ENCODE results near the gene TMEM203. TPM values are rescaled to one million over a fixed set of nuclear protein-coding genes. Genes with fewer than 3 reads are reported as not detected.

The TMEM203 gene
- total and polyA plus RNA-seq, 2 of the 13 experiments (the other 11 are each of a cell fraction or from before 2014, with no cell fraction given): 23.4 to 36.7 TPM

DNA sequence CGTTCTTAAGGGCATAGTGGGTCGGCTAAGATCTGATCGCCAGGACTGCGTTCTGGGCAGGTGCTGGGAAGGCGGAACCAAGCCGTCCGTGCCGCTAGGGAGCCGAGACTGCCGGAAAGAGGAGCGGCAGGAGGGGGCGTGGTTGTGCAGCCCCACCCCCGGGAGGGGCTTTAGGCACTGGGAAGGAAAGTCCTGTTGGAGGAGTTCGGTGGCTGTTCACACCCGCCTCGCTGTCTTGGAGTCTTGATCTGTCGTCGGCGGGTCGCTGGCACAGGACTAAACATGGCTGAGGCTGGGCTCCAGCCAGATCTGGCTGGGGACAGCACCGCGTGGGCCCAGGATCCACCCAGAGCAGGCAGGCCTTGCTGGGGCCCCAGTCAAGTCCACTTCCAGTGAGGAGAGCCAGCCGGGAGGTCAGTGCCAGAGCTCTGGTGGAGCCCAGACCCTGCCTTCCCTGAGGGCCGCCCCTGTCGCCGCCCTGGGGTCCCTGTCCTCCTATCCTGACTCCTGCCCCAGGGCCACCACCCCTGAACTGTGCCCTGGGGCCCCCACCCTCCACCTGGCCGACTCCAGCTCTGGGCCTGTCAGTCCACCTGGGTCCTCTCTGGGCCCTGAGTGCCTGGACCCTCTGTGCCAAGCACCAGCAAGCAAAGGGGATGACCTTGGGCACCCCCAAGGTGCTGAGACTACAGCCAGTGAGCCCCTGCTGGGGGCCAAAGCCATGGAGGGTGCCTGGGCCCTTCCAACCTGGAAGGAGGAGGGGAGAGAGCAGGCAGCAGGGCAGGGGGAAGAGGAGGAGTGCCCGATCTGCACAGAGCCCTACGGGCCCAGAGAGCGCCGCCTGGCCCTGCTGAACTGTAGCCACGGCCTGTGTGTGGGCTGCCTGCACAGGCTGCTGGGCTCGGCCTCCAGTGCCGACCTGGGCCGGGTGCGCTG lies 12.1 kb upstream of the TMEM203 start (continued):
- TF ChIP-seq RFX1 (IDR thresholded peaks at IDR 0.05) (no peak), ZNF737 (CRISPR knock-in tag; IDR thresholded peaks at IDR 0.05; ENCODE audit: borderline replicate concordance) (no peak), ZNF446 (CRISPR knock-in tag; IDR thresholded peaks at IDR 0.05) (0 out of 2 replicates have a peak, but pooled peaks have one; percentile 21), DNMT1 (CRISPR knock-in tag; IDR thresholded peaks at IDR 0.05) (no peak), TBL1XR1 (IDR thresholded peaks at IDR 0.05; ENCODE audit: borderline replicate concordance, low read length, partially characterized antibody) (no peak), JUN (CRISPR knock-in tag; IDR thresholded peaks at IDR 0.05) (no peak), NR2C2 (CRISPR knock-in tag; IDR thresholded peaks at IDR 0.05; ENCODE audit: borderline replicate concordance) (no peak), YEATS2 (CRISPR knock-in tag; IDR thresholded peaks at IDR 0.05; ENCODE audit: borderline replicate concordance) (peak; percentile 4; the same call in 1 of the 2 replicates), ZFAT (CRISPR knock-in tag; conservative IDR thresholded peaks at IDR 0.05) (no peak), SMARCE1 (IDR thresholded peaks at IDR 0.05; ENCODE audit: borderline replicate concordance) (no peak), HNRNPK (IDR thresholded peaks at IDR 0.05; ENCODE audit: low read depth, low read length, poor library complexity, severe bottlenecking) (no peak), KLF13 (CRISPR knock-in tag; IDR thresholded peaks at IDR 0.05) (peak; percentile 34; the same call in 1 of the 2 replicates), GLI4 (CRISPR knock-in tag; IDR thresholded peaks at IDR 0.05; ENCODE audit: borderline replicate concordance) (peak; percentile 69; the same call in 1 of the 2 replicates), ZNF615 (CRISPR knock-in tag; IDR thresholded peaks at IDR 0.05; ENCODE audit: borderline replicate concordance) (no peak), HOXA9 (CRISPR knock-in tag; IDR thresholded peaks at IDR 0.05; ENCODE audit: borderline replicate concordance) (no peak), ZNF30 (CRISPR knock-in tag; IDR thresholded peaks at IDR 0.05) (no peak), NFKBIZ (CRISPR knock-in tag; IDR thresholded peaks at IDR 0.05) (no peak), MED8 (CRISPR knock-in tag; IDR thresholded peaks at IDR 0.05; ENCODE audit: insufficient replicate concordance) (no peak)
- TF ChIP-seq, protein P1, sequence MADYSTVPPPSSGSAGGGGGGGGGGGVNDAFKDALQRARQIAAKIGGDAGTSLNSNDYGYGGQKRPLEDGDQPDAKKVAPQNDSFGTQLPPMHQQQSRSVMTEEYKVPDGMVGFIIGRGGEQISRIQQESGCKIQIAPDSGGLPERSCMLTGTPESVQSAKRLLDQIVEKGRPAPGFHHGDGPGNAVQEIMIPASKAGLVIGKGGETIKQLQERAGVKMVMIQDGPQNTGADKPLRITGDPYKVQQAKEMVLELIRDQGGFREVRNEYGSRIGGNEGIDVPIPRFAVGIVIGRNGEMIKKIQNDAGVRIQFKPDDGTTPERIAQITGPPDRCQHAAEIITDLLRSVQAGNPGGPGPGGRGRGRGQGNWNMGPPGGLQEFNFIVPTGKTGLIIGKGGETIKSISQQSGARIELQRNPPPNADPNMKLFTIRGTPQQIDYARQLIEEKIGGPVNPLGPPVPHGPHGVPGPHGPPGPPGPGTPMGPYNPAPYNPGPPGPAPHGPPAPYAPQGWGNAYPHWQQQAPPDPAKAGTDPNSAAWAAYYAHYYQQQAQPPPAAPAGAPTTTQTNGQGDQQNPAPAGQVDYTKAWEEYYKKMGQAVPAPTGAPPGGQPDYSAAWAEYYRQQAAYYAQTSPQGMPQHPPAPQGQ (CRISPR knock-in tag; IDR thresholded peaks at IDR 0.05; ENCODE audit: borderline replicate concordance): no peak
- TF ChIP-seq, protein P2, sequence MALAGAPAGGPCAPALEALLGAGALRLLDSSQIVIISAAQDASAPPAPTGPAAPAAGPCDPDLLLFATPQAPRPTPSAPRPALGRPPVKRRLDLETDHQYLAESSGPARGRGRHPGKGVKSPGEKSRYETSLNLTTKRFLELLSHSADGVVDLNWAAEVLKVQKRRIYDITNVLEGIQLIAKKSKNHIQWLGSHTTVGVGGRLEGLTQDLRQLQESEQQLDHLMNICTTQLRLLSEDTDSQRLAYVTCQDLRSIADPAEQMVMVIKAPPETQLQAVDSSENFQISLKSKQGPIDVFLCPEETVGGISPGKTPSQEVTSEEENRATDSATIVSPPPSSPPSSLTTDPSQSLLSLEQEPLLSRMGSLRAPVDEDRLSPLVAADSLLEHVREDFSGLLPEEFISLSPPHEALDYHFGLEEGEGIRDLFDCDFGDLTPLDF (CRISPR knock-in tag; IDR thresholded peaks at IDR 0.05): no peak
- TF ChIP-seq, protein P3, sequence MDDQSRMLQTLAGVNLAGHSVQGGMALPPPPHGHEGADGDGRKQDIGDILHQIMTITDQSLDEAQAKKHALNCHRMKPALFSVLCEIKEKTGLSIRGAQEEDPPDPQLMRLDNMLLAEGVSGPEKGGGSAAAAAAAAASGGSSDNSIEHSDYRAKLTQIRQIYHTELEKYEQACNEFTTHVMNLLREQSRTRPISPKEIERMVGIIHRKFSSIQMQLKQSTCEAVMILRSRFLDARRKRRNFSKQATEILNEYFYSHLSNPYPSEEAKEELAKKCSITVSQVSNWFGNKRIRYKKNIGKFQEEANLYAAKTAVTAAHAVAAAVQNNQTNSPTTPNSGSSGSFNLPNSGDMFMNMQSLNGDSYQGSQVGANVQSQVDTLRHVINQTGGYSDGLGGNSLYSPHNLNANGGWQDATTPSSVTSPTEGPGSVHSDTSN (CRISPR knock-in tag; IDR thresholded peaks at IDR 0.05; ENCODE audit: borderline replicate concordance): no peak
- TF ChIP-seq, protein P4, sequence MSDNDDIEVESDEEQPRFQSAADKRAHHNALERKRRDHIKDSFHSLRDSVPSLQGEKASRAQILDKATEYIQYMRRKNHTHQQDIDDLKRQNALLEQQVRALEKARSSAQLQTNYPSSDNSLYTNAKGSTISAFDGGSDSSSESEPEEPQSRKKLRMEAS (IDR thresholded peaks at IDR 0.05): no peak
- TF ChIP-seq, protein P5, sequence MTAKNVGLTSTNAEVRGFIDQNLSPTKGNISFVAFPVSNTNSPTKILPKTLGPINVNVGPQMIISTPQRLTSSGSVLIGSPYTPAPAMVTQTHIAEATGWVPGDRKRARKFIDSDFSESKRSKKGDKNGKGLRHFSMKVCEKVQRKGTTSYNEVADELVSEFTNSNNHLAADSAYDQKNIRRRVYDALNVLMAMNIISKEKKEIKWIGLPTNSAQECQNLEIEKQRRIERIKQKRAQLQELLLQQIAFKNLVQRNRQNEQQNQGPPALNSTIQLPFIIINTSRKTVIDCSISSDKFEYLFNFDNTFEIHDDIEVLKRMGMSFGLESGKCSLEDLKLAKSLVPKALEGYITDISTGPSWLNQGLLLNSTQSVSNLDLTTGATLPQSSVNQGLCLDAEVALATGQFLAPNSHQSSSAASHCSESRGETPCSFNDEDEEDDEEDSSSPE (CRISPR knock-in tag; IDR thresholded peaks at IDR 0.05): no peak
